CD4-positive, alpha-beta T cell treated with Interleukin-4 for 4 hours (primary cell): ENCODE results near the gene RBL1.
"Not testable (repeated sequence)": the region's sequence is repeated elsewhere in the genome, so short reads cannot be mapped to it uniquely, and the experiment has no call there.

Source experiments
- DNase-seq: peaks from one replicate; pipeline ENCODE4 v3.0.0-alpha.2; 2020

RBL1 gene

DNA sequence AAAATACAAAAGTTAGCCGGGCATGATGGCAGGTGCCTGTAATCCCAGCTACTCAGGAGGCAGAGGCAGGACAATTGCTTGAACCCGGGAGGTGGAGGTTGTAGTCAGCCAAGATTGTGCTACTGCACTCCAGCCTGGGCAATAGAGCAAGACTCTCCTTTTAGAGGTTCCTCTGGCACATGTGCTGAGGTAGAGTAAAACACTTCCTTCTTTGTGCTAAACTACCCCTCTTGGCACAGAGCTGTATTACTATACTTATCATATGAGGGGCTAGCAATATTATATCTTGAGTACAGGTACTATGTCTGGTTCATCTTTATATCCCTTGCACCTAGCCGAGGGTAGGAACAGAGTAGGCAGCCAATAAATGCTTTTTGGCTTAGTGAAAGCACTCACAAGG, 104.1 kb downstream of the RBL1 start:
- no peak for DNase-seq

GRCh38 chr20:36989797-36990196, 106.0 kb downstream of the RBL1 start:
- DNase-seq, result no peak

DNA sequence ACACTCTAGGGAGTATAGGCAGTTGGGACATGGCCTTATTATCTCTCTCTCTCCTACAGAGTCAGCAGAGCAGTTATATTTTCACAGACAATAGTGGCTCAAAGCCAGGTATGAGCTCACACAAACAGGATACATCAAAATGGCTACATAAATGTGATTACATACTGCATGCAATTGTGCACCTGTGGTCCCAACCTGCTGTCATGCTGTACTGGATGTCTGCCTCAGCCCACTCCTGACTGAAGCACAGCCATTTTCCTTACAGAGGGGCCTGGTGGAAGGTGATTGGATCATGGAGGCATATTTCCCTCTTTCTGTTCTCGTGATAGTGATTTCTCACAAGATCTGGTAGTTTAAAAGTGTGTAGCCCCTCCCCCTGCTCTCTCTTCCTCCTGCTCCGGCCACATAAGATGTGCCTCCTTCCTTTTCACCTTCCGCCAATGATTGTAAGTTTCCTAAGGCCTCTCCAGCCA, 107.3 kb downstream of the RBL1 start:
- DNase-seq, result peak; percentile 29

GRCh38 chr20:36984257-36984638, 111.5 kb downstream of the RBL1 start:
- no peak for DNase-seq

DNA sequence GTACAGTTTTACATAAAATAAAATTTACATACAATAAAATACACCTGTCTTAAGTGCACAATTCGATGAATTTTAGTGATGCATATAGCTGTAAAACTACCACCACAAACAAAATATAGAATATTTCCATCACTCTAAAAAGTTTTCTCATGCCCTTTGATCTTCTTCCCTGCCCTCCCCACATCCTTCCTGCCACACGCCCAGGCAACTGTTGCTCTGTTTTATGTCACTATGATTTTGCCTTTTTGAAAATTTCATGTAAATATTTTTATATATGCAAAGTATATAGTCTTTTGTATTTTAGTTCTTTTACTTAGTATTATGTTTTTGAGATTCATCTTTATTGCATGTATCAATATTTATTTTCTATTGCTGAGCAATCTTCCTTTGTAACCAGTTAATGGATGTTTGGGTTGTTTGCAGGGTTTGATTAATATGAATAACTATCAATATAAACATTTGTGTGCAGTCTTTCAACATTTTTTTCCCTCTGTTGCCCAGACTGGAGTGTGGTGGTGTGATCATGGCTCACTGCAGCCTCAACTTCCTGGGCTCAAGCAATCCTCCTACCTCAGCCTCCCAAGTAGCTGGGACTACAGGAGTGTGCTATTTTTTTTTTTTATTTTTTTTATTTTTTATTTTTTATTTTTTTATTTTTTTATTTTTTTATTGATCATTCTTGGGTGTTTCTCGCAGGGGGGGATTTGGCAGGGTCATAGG, 120.5 kb downstream of the RBL1 start:
- peak; percentile 88 for DNase-seq

- DNase-seq, result peak; percentile 35
Measured at GRCh38 chr20:36974660-36975059, 121.1 kb downstream of the RBL1 start.

DNA sequence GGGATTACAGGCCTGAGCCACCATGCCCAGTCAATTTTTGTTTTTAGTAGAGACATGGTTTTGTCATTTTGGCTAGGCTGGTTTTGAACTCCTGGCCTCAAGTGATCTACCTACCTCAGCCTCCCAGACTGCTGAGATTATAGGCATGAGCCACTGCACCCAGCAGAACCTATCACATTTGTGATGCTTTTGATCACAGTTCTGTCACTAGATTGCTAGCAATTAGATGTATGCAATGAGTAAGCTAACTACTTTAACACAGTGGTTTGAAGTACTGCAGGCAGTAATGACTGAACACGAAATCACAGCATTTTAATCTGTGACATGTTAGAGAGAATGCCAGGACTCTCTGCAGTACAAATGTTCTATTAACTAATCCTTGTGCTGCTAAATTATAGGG, 124.7 kb downstream of the RBL1 start:
- peak; percentile 44 for DNase-seq

- DNase-seq, result peak; percentile 61
Measured at GRCh38 chr20:36969478-36970186, 126.2 kb downstream of the RBL1 start.

DNA sequence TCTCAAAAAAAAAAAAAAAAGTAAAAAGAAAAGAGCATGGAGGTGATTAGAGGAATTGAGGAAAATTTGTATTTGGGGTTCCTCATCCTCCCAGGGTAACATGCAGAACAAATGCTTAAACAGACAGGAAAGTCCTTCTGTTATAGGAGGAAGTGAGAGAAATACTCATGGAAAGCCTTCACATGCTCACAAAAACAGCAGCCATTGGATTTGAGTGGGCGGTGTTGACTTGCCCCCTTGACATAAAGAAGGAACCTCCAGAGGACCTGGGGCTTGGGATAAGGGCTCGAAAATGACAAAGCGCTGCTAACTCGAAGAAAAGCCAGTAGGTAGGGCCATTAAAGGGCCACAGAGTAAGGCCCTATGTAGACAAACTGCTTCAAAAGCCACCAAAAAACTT, 126.7 kb downstream of the RBL1 start:
- DNase-seq, result no peak

- peak; percentile 39 for DNase-seq
Measured at GRCh38 chr20:36967636-36968035, 128.2 kb downstream of the RBL1 start.

DNA sequence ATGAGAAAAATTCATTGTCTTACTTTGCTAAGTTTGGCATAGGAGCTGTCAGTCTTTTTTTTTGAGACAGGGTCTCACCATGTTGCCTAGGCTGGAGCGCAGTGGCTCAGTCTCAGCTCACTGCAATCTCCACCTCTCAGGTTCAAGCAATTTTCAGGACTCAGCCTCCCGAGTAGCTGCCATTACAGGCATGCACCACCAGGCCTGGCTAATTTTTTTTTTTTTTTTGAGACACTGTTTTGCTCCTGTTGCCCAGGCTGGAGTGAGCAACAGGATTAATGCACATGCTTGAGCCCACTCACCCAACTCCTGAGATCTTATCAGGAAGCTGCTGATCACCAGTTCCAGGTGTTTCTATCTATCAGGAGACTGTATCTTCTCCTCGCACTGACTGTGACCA, 128.8 kb downstream of the RBL1 start:
- DNase-seq, result not testable (repeated sequence)

GRCh38 chr20:36962354-36962941, 133.3 kb downstream of the RBL1 start:
- not testable (repeated sequence) for DNase-seq

DNA sequence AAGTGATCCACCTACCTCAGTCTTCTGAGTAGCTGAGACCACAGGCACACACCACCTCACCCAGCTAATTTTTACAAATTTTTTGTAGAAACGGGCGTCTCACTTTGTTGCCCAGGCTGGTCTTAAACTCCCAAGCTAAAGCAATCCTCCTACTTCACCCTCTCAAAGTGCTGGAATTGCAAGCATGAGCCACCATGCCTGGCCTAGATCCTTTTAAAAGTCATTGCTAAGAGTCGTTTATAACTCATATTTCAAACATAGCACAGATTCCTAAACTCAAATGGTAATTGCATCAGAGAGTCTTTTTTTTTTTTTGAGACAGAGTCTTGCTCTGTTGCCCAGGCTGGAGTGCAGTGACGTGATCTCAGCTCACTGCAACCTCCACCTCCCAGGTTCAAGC, 136.6 kb downstream of the RBL1 start:
- DNase-seq, result no peak

GRCh38 chr20:36957875-36958667, 137.7 kb downstream of the RBL1 start:
- no peak for DNase-seq

DNA sequence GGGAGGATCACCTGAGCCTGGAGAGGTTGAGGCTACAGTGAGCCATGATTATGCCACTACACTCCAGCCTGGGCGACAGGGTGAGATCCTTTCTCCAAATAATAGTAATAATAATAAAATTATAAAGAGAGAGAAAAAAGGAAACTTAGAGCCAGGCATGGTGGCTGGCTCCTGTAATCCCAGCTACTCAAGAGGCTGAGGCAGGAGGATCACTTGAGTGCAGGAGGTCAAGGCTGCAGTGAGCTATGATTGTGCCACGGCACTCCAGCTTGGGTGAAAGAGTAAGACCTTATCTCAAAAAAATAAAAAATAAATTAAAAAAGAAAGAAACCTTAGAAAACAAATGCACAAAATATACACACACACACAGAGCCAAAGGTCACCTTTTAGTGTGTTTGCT, 139.1 kb downstream of the RBL1 start:
- DNase-seq, result no peak

GRCh38 chr20:36956016-36956415, 139.8 kb downstream of the RBL1 start:
- DNase-seq, result no peak

- DNase-seq, result no peak
Measured at GRCh38 chr20:36951979-36952738, 143.6 kb downstream of the RBL1 start.

DNA sequence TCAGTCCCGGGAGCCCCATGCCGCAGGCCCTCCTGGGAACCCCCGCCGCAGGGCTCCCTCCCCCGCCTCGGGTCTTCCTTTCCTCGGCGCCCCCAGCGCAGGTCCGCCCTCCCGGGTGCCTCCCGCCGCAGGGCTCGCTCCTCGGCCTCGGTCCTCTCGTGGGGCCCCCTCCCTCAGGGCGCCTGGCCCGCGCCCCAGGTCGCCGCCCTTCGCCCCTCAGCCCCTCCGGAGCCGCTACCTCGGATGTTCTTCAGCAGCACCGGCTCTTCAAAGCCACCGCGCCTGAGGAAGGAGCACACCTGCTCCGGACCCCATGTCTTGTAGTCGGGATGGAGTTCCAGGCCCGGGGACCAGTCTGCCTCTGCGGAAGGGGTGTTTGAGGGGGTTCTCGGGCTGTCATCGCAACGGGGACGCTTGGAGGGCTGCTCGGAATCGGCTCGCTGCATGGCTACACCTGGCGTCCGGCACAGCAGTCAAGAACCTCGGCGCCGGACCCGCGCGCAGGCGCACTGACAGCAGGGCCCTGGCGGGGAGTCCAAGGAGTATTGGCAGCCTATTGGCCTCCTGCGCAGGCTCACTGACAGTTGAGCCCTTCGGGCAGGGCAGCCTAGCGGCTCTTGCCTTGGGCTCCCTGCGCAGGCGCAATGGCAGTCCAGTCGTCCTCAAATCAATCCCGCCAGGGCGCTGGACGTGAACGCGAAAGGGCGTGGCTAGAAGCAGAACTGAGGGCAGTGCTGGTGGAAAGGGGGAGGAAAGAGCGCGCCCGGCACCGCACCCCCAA, 144.4 kb downstream of the RBL1 start, which contains the start of gene SAMHD1:
Gene SAMHD1 (minus strand): TSS at position 511 of the 781 bp plus-strand sequence. CDS start 65 bp downstream, at position 446.
- DNase-seq, result peak; percentile 94

GRCh38 chr20:36950414-36951197, 145.2 kb downstream of the RBL1 start:
- DNase-seq, result peak; percentile 50
